IMR-90 (cell line): ENCODE measurements around the gene YWHAG. TPM values are rescaled to one million over a fixed set of nuclear protein-coding genes. Genes with fewer than 3 reads are reported as not detected.

ENCODE experiments used
- ATAC-seq: fragments of 200-7000 bp; cut with Tn5 transposase; 2 replicates; pipeline ENCODE4 v1.9.1; 2020; ENCODE audit warnings: low read depth, mild to moderate bottlenecking, moderate library complexity
- BruUV-seq: library from RNA; stranded (reverse); fragments of 400-500 nt; replicated peaks from 2 replicates; lab custom pipeline; 2021; lab: Mats Ljungman, UMichigan
- CTCF ChIA-PET: fragments of 300-600 bp; formaldehyde crosslinking; extraction: SDS; loops from one replicate; lab custom pipeline; 2021; ENCODE audit warnings: antibody characterized with exemption; lab: Yijun Ruan, JAX
- POLR2A ChIA-PET: fragments of 300-600 bp; sonication (Branson Sonifier 250); formaldehyde crosslinking; loops from one replicate; lab custom pipeline; 2022; ENCODE audit warnings: antibody characterized with exemption; ENCODE audit not compliant: unreplicated experiment; lab: Charles Lee
- DNase-seq: peaks from one replicate; pipeline ENCODE4 v3.0.0; 2013
- H2AFZ ChIP-seq: replicated peaks from 2 replicates; pipeline ENCODE3; 2013; ENCODE audit warnings: low read length, mild to moderate bottlenecking; ENCODE audit not compliant: poor library complexity
- H2AK5ac ChIP-seq: 2 replicates; pipeline ENCODE4 v1.6.1; 2013; ENCODE audit warnings: low read depth, low read length, inconsistent platforms
- H2AK9ac ChIP-seq: replicated peaks from 2 replicates; pipeline ENCODE3; 2013; ENCODE audit warnings: mild to moderate bottlenecking, low read depth, low read length, moderate library complexity; ENCODE audit not compliant: poor library complexity
- H2BK120ac ChIP-seq: 2 replicates; pipeline ENCODE4 v1.6.1; 2013; ENCODE audit warnings: low read depth, low read length, inconsistent platforms
- H2BK15ac ChIP-seq: 3 replicates; pipeline ENCODE4 v1.6.1; 2013; ENCODE audit warnings: low read depth, low read length, inconsistent platforms
- H2BK20ac ChIP-seq: 2 replicates; pipeline ENCODE4 v1.6.1; 2013; ENCODE audit warnings: low read depth, mild to moderate bottlenecking, inconsistent platforms, low read length, moderate library complexity
- H2BK5ac ChIP-seq: 2 replicates; pipeline ENCODE4 v1.6.1; 2013; ENCODE audit warnings: mild to moderate bottlenecking, low read depth, low read length, inconsistent platforms; ENCODE audit not compliant: poor library complexity, severe bottlenecking
- H3K14ac ChIP-seq: replicated peaks from 2 replicates; pipeline ENCODE4 v1.6.1; 2013; ENCODE audit warnings: low read depth, low read length, inconsistent platforms
- H3K18ac ChIP-seq: 2 replicates; pipeline ENCODE4 v1.6.1; 2013; ENCODE audit warnings: low read depth, low read length, control low read depth
- H3K23ac ChIP-seq: 2 replicates; pipeline ENCODE4 v1.6.1; 2013; ENCODE audit warnings: low read depth, low read length, inconsistent platforms
- H3K27ac ChIP-seq: 2 replicates; pipeline ENCODE4 v1.5.1; 2013; ENCODE audit warnings: mild to moderate bottlenecking, control low read depth, low read length; ENCODE audit not compliant: insufficient read depth
- H3K27me3 ChIP-seq: 2 replicates; pipeline ENCODE4 v1.6.1; 2013; ENCODE audit warnings: low read length; ENCODE audit not compliant: control insufficient read depth, insufficient read depth
- H3K36me3 ChIP-seq: 2 replicates; pipeline ENCODE4 v1.6.1; 2013; ENCODE audit warnings: low read length, mixed read lengths; ENCODE audit not compliant: control insufficient read depth, insufficient read depth
- H3K4ac ChIP-seq: 2 replicates; pipeline ENCODE4 v1.6.1; 2013; ENCODE audit warnings: low read depth, low read length, inconsistent platforms
- H3K4me1 ChIP-seq: 2 replicates; pipeline ENCODE4 v1.6.1; 2013; ENCODE audit warnings: low read length, mixed read lengths; ENCODE audit not compliant: control insufficient read depth, insufficient read depth
- H3K4me2 ChIP-seq: 2 replicates; pipeline ENCODE4 v1.6.1; 2013; ENCODE audit warnings: low read depth, mild to moderate bottlenecking, control low read depth, low read length, moderate library complexity
- H3K4me3 ChIP-seq: 2 replicates; pipeline ENCODE4 v1.5.1; 2013; ENCODE audit warnings: low read depth, mild to moderate bottlenecking, control low read depth, low read length, moderate library complexity; ENCODE audit not compliant: insufficient read depth
- H3K56ac ChIP-seq: 2 replicates; pipeline ENCODE4 v1.6.1; 2013; ENCODE audit warnings: low read length, inconsistent platforms; ENCODE audit not compliant: insufficient read depth; ENCODE audit errors: extremely low read depth
- H3K79me1 ChIP-seq, 2 experiments: 2 replicates each; pipeline ENCODE4 v1.6.1; 2013; ENCODE audit warnings: low read length in 2 of 2, inconsistent platforms in 1 of 2, low read depth in 1 of 2
- H3K9ac ChIP-seq: 2 replicates; pipeline ENCODE4 v1.6.1; 2013; ENCODE audit warnings: low read depth, low read length, control low read depth
- H3K9me1 ChIP-seq: 2 replicates; pipeline ENCODE4 v1.6.1; 2013; ENCODE audit warnings: low read length, inconsistent platforms; ENCODE audit not compliant: insufficient read depth
- H3K9me3 ChIP-seq: 2 replicates; pipeline ENCODE4 v1.6.1; 2013; ENCODE audit warnings: low read length; ENCODE audit not compliant: control insufficient read depth, insufficient read depth
- H4K20me1 ChIP-seq: 2 replicates; pipeline ENCODE4 v1.6.1; 2013; ENCODE audit warnings: low read length, inconsistent platforms; ENCODE audit not compliant: insufficient read depth
- H4K5ac ChIP-seq: 2 replicates; pipeline ENCODE4 v1.6.1; 2013; ENCODE audit warnings: mild to moderate bottlenecking, low read depth, low read length, control low read depth
- H4K8ac ChIP-seq, 2 experiments: 2 replicates each; pipeline ENCODE4 v1.6.1; 2013; ENCODE audit warnings: low read depth in 2 of 2, low read length in 2 of 2, control low read depth in 1 of 2, inconsistent platforms in 1 of 2
- H4K91ac ChIP-seq: 2 replicates; pipeline ENCODE4 v1.6.1; 2013; ENCODE audit warnings: low read depth, low read length, inconsistent platforms; ENCODE audit not compliant: insufficient read depth
- CEBPB ChIP-seq: IDR thresholded peaks from 2 replicates; pipeline ENCODE4 v1.6.1; 2012; ENCODE audit warnings: low read depth, low read length, improper control_type of control experiment
- CHD1 ChIP-seq: IDR thresholded peaks from 2 replicates; pipeline ENCODE4 v1.6.1; 2012; ENCODE audit warnings: low read depth, low read length, improper control_type of control experiment
- CTCF ChIP-seq: conservative IDR thresholded peaks from 2 replicates; pipeline ENCODE4 v1.5.1; 2012; ENCODE audit warnings: mild to moderate bottlenecking, low read depth, low read length, improper control_type of control experiment
- ELK1 ChIP-seq: fragments of 150-350 bp; IDR thresholded peaks from 2 replicates; pipeline ENCODE4 v1.6.1; 2016; ENCODE audit warnings: low read depth, mild to moderate bottlenecking, low read length, moderate library complexity, borderline replicate concordance
- FOS ChIP-seq: fragments of 150-350 bp; IDR thresholded peaks from 2 replicates; pipeline ENCODE4 v1.6.1; 2016; ENCODE audit warnings: low read depth, low read length
- MAFK ChIP-seq: IDR thresholded peaks from 2 replicates; pipeline ENCODE4 v1.6.1; 2012; ENCODE audit warnings: low read depth, low read length, improper control_type of control experiment
- MAZ ChIP-seq: IDR thresholded peaks from 2 replicates; pipeline ENCODE4 v1.6.1; 2012; ENCODE audit warnings: low read depth, mild to moderate bottlenecking, low read length, improper control_type of control experiment, moderate library complexity, borderline replicate concordance
- NFE2L2 ChIP-seq: fragments of 150-350 bp; IDR thresholded peaks from 2 replicates; pipeline ENCODE4 v1.6.1; 2016; ENCODE audit warnings: low read depth, mild to moderate bottlenecking, low read length
- RAD21 ChIP-seq: IDR thresholded peaks from 2 replicates; pipeline ENCODE4 v1.6.1; 2012; ENCODE audit warnings: low read length, improper control_type of control experiment
- RCOR1 ChIP-seq: IDR thresholded peaks from 2 replicates; pipeline ENCODE4 v1.6.1; 2012; ENCODE audit warnings: mild to moderate bottlenecking, low read length, improper control_type of control experiment; ENCODE audit not compliant: insufficient replicate concordance
- RFX5 ChIP-seq: IDR thresholded peaks from 2 replicates; pipeline ENCODE4 v1.8.0; 2012; ENCODE audit warnings: low read depth, mild to moderate bottlenecking, low read length, moderate library complexity
- SMC3 ChIP-seq: fragments of 150-350 bp; IDR thresholded peaks from 2 replicates; pipeline ENCODE4 v1.6.1; 2016; ENCODE audit warnings: low read depth, mild to moderate bottlenecking, antibody characterized with exemption, low read length, moderate library complexity
- USF2 ChIP-seq: fragments of 150-350 bp; IDR thresholded peaks from 2 replicates; pipeline ENCODE4 v1.6.1; 2017; ENCODE audit warnings: mild to moderate bottlenecking, antibody characterized with exemption, low read length, low read depth
- WGBS, 2 experiments: methylation state at CpG; one replicate each; pipeline versions ENCODE4 v1.1.5 to v1.1.7; 2013; ENCODE audit warnings: missing lambda C conversion rate in 2 of 2; ENCODE audit not compliant: insufficient read length in 1 of 2; ENCODE audit errors: extremely low coverage in 2 of 2; 5-methylcytosine and 5-hydroxymethylcytosine counted together
- dilution Hi-C: fragments of 300-500 bp; cut with HindIII; formaldehyde crosslinking; loops from one replicate; pipeline ENCODE4 v1.14.3; 2018; ENCODE audit warnings: low sequenced_read_pairs; ENCODE audit not compliant: unreplicated experiment
- in situ Hi-C: fragments of 300-500 bp; cut with MboI; formaldehyde crosslinking; loops from 3 replicates; pipeline ENCODE4 v1.14.3; 2019; ENCODE audit warnings: low sequenced_read_pairs, inconsistent platforms, mixed read lengths
- intact Hi-C: fragments of 100-400 bp; cut with micrococcal nuclease; formaldehyde crosslinking; loops from 2 replicates; pipeline ENCODE4 v1.10.0; 2022
- polyA plus RNA-seq, 3 experiments: library from polyadenylated mRNA; depleted of rRNA; stranded (reverse); fragments of >200 nt; gene quantifications; 2 replicates each; pipeline ENCODE4 v1.2.3, GENCODE V29; 2012; ENCODE audit warnings: low replicate concordance in 1 of 3
- total RNA-seq: library from RNA; depleted of rRNA; stranded (reverse); fragments of >200 nt; gene quantifications from 2 replicates; pipeline ENCODE4 v1.2.3, GENCODE V29; 2012

The YWHAG gene
- total and polyA plus RNA-seq, 2 of the 4 experiments (the other 2 are of a cell fraction), result 40.1 to 64.9 TPM

GRCh38 chr7:76317782-76318487, 40.9 kb downstream of the YWHAG start:
- peak overlapping the region; percentile 50 for H2BK20ac ChIP-seq
- H3K27me3 ChIP-seq, result no peaks in the 10 kb centered on the region
- H3K18ac ChIP-seq, result peak overlapping the region; percentile 48
- ChIA-PET POLR2A (interaction anchor here (0.6 kb wide), 1 partner anchor 47 kb away, joined by 10 read pairs; no protein-coding TSS in a partner anchor), CTCF (interaction anchor here (1.0 kb wide), 1 partner anchor 139 kb away, joined by 5 read pairs; no protein-coding TSS in a partner anchor)
- WGBS, 2 experiments, result 1% methylated on average over 21 of the region's 50 CpGs; no CpG with 5 or more reads in 1 of the 2 experiments
- H2BK5ac ChIP-seq, result peak overlapping the region; percentile 83
- H3K9me1 ChIP-seq, result peaks cover 12% of the 10 kb centered on the region
- ATAC-seq (peak; percentile 88), DNase-seq (peak; percentile 95)
- H3K27ac ChIP-seq, result peak overlapping the region; percentile 87
- H3K9me3 ChIP-seq, result no peaks in the 10 kb centered on the region
- dilution Hi-C loops (no loop called here), in situ Hi-C loops (no loop called here), intact Hi-C loops (loop anchor here (5.0 kb wide), 1 partner anchor 39 kb away; the partner anchor contains the start of gene YWHAG)
- H2AFZ ChIP-seq, result peak overlapping the region; percentile 95
- H2AK5ac ChIP-seq, result peak overlapping the region; percentile 97
- peak overlapping the region; percentile 98 for H3K4ac ChIP-seq
- H3K36me3 ChIP-seq, result 0 out of 2 replicates have a peak, but pooled peaks cover 5% of the 10 kb centered on the region
- H2AK9ac ChIP-seq, result peak overlapping the region; percentile 98
- peak overlapping the region; percentile 95 for H3K14ac ChIP-seq
- peak overlapping the region; percentile 63 to 98 for H4K8ac ChIP-seq
- peak overlapping the region; percentile 87 for H3K4me2 ChIP-seq
- peak overlapping the region; percentile 21; the same call in 1 of the 3 replicates for H2BK15ac ChIP-seq
- H3K56ac ChIP-seq, result peak overlapping the region; percentile 69
- H4K5ac ChIP-seq, result peak overlapping the region; percentile 86
- peak overlapping the region; percentile 82 for H2BK120ac ChIP-seq
- H3K79me1 ChIP-seq, result peaks cover 14 to 43% of the 10 kb centered on the region in 2 experiments
- no TSS peak for BruUV-seq
- H3K23ac ChIP-seq, result peak overlapping the region; percentile 68
- peaks cover 12% of the 10 kb centered on the region for H3K4me1 ChIP-seq
- peak overlapping the region; percentile 62 for H3K4me3 ChIP-seq
- peak overlapping the region; percentile 73 for H3K9ac ChIP-seq
- peaks cover 15% of the 10 kb centered on the region for H4K20me1 ChIP-seq
- peak overlapping the region; percentile 77 for H4K91ac ChIP-seq
- TF ChIP-seq ELK1 (no peak), CTCF (no peak), FOS (0 out of 2 replicates have a peak, but pooled peaks have one; percentile 16), SMC3 (no peak), MAZ (no peak), RFX5 (peak; percentile 98), MAFK (no peak), CHD1 (no peak), CEBPB (no peak), USF2 (0 out of 2 replicates have a peak, but pooled peaks have one; percentile 9), RAD21 (no peak), NFE2L2 (no peak), RCOR1 (no peak)
